HEK293 (cell line): Measurements from ENCODE around the gene NR3C1.

ENCODE experiments used
- SALL2 ChIP-seq: fragments of 450-650 bp; formaldehyde crosslinking; IDR thresholded peaks from 2 replicates; pipeline ENCODE4 v1.5.0; 2017; ENCODE audit warnings: missing biosample characterization, mild to moderate bottlenecking, missing genetic modification characterization, borderline replicate concordance
- SCRT1 ChIP-seq: fragments of 450-650 bp; formaldehyde crosslinking; IDR thresholded peaks from 2 replicates; pipeline ENCODE4 v1.5.1; 2016; ENCODE audit warnings: missing biosample characterization, missing genetic modification characterization, borderline replicate concordance
- SETDB1 ChIP-seq: IDR thresholded peaks from one replicate; pipeline ENCODE4 v1.6.1; 2017; ENCODE audit warnings: mild to moderate bottlenecking, low read length, moderate library complexity, mixed read lengths; ENCODE audit not compliant: insufficient read length
- YY1 ChIP-seq: fragments of 450-650 bp; formaldehyde crosslinking; IDR thresholded peaks from 2 replicates; pipeline ENCODE4 v1.5.1; 2018; ENCODE audit warnings: missing biosample characterization, missing genetic modification characterization
- ZBTB21 ChIP-seq: fragments of 450-650 bp; formaldehyde crosslinking; IDR thresholded peaks from 2 replicates; pipeline ENCODE4 v1.5.1; 2017; ENCODE audit warnings: missing biosample characterization, missing genetic modification characterization
- ZNF121 ChIP-seq: fragments of 450-650 bp; formaldehyde crosslinking; IDR thresholded peaks from 2 replicates; pipeline ENCODE4 v1.5.1; 2016; ENCODE audit warnings: missing biosample characterization, missing genetic modification characterization
- TF ChIP-seq, protein P1 (sequence below): fragments of 450-650 bp; formaldehyde crosslinking; IDR thresholded peaks from 2 replicates; pipeline ENCODE4 v1.5.1; 2016; ENCODE audit warnings: missing biosample characterization, missing genetic modification characterization
- TF ChIP-seq, protein P2 (sequence below): fragments of 450-650 bp; formaldehyde crosslinking; IDR thresholded peaks from 2 replicates; pipeline ENCODE4 v1.5.1; 2016; ENCODE audit warnings: missing biosample characterization, missing genetic modification characterization
- TF ChIP-seq, protein P3 (sequence below): fragments of 450-650 bp; formaldehyde crosslinking; IDR thresholded peaks from 2 replicates; pipeline ENCODE4 v1.5.1; 2016; ENCODE audit warnings: missing biosample characterization, missing genetic modification characterization

DNA sequence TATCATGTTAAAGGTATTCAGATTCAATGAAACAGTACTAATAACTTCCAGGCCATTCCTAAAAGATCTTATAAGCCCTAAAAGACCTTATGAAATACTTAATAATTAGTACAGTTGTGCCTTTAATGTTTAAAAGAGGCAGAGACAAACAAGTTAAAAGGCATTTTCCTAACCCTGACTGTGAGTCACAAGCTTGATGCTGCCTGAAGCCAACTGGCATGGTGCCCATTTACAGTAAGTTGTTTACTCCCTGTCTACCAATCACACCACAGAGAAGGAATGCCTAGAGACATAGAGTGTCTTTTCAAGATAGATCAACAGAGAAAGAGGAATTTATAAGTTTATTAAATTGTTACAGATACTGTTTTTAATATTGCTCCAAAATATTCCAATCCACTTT, 47.8 kb downstream of the NR3C1 start:
- TF ChIP-seq, protein P1, sequence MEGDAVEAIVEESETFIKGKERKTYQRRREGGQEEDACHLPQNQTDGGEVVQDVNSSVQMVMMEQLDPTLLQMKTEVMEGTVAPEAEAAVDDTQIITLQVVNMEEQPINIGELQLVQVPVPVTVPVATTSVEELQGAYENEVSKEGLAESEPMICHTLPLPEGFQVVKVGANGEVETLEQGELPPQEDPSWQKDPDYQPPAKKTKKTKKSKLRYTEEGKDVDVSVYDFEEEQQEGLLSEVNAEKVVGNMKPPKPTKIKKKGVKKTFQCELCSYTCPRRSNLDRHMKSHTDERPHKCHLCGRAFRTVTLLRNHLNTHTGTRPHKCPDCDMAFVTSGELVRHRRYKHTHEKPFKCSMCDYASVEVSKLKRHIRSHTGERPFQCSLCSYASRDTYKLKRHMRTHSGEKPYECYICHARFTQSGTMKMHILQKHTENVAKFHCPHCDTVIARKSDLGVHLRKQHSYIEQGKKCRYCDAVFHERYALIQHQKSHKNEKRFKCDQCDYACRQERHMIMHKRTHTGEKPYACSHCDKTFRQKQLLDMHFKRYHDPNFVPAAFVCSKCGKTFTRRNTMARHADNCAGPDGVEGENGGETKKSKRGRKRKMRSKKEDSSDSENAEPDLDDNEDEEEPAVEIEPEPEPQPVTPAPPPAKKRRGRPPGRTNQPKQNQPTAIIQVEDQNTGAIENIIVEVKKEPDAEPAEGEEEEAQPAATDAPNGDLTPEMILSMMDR: no peak
- TF ChIP-seq SCRT1 (tag by site-specific recombination) (no peak), ZNF121 (tag by site-specific recombination) (no peak), SALL2 (tag by site-specific recombination) (no peak), ZBTB21 (tag by site-specific recombination) (no peak), SETDB1 (no peak), YY1 (tag by site-specific recombination) (no peak)
- TF ChIP-seq, protein P2, sequence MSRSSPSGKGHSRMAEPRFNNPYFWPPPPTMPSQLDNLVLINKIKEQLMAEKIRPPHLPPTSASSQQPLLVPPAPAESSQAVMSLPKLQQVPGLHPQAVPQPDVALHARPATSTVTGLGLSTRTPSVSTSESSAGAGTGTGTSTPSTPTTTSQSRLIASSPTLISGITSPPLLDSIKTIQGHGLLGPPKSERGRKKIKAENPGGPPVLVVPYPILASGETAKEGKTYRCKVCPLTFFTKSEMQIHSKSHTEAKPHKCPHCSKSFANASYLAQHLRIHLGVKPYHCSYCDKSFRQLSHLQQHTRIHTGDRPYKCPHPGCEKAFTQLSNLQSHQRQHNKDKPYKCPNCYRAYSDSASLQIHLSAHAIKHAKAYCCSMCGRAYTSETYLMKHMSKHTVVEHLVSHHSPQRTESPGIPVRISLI: no peak
- TF ChIP-seq, protein P3, sequence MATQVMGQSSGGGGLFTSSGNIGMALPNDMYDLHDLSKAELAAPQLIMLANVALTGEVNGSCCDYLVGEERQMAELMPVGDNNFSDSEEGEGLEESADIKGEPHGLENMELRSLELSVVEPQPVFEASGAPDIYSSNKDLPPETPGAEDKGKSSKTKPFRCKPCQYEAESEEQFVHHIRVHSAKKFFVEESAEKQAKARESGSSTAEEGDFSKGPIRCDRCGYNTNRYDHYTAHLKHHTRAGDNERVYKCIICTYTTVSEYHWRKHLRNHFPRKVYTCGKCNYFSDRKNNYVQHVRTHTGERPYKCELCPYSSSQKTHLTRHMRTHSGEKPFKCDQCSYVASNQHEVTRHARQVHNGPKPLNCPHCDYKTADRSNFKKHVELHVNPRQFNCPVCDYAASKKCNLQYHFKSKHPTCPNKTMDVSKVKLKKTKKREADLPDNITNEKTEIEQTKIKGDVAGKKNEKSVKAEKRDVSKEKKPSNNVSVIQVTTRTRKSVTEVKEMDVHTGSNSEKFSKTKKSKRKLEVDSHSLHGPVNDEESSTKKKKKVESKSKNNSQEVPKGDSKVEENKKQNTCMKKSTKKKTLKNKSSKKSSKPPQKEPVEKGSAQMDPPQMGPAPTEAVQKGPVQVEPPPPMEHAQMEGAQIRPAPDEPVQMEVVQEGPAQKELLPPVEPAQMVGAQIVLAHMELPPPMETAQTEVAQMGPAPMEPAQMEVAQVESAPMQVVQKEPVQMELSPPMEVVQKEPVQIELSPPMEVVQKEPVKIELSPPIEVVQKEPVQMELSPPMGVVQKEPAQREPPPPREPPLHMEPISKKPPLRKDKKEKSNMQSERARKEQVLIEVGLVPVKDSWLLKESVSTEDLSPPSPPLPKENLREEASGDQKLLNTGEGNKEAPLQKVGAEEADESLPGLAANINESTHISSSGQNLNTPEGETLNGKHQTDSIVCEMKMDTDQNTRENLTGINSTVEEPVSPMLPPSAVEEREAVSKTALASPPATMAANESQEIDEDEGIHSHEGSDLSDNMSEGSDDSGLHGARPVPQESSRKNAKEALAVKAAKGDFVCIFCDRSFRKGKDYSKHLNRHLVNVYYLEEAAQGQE (tag by site-specific recombination): no peak
